Osteocyte (in vitro differentiated cells): ENCODE results near the gene HK2. TPM values are rescaled to one million over a fixed set of nuclear protein-coding genes. Genes with fewer than 3 reads are reported as not detected.

Source experiments
- DNase-seq: peaks from one replicate; pipeline ENCODE4 v3.0.0; 2021; ENCODE audit warnings: mixed read lengths; ENCODE audit not compliant: unreplicated experiment; ENCODE audit errors: extremely low spot score
- H3K27ac Mint-ChIP-seq: one replicate; pipeline ENCODE4 v1.8.0; 2021; ENCODE audit warnings: mild to moderate bottlenecking, mixed read lengths; ENCODE audit not compliant: unreplicated experiment
- H3K27me3 Mint-ChIP-seq: one replicate; pipeline ENCODE4 v1.8.0; 2021; ENCODE audit warnings: mixed read lengths; ENCODE audit not compliant: unreplicated experiment
- H3K36me3 Mint-ChIP-seq: one replicate; pipeline ENCODE4 v1.8.0; 2021; ENCODE audit warnings: mixed read lengths; ENCODE audit not compliant: unreplicated experiment
- H3K4me1 Mint-ChIP-seq: one replicate; pipeline ENCODE4 v1.8.0; 2021; ENCODE audit warnings: mixed read lengths; ENCODE audit not compliant: unreplicated experiment
- H3K4me3 Mint-ChIP-seq: one replicate; pipeline ENCODE4 v1.8.0; 2021; ENCODE audit warnings: mild to moderate bottlenecking, moderate library complexity, mixed read lengths; ENCODE audit not compliant: unreplicated experiment
- H3K9me3 Mint-ChIP-seq: one replicate; pipeline ENCODE4 v1.8.0; 2021; ENCODE audit warnings: mixed read lengths; ENCODE audit not compliant: unreplicated experiment
- CTCF ChIP-seq: fragments of 200-600 bp; sonication (generic); IDR thresholded peaks from 2 replicates; pipeline ENCODE4 v1.5.0; 2021; ENCODE audit warnings: antibody characterized with exemption, mild to moderate bottlenecking, moderate library complexity
- total RNA-seq: library from RNA; stranded (reverse); gene quantifications from 2 replicates; pipeline ENCODE4 v1.2.1, GENCODE V29; 2021

HK2 gene
- total RNA-seq, 1 donor from 2014 or later, result 14.1 TPM

DNA sequence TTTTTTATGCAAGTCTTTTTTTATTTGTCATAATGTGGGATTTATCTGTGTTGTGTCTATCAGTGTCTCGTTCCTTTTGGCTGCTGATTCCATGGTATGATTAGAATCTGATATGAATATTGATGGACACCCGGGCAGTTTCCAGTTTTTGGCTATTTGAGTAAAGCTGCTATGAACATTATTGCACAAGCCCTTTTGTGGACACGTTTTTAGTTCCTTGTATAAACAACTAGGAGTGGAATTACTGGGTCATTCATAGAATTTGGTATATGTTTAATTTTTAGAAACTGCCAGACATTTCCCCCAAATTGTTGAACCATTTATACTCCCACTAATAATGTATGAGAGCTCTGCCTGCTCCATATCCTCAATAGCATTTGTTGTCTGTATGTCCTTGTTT, 26.6 kb downstream of the HK2 start:
- no peak for DNase-seq
- Mint-ChIP-seq H3K36me3 (peaks cover 2% of the 10 kb centered on the region), H3K9me3 (no peaks in the 10 kb centered on the region), H3K27ac (no peak overlapping the region), H3K4me3 (no peak overlapping the region), H3K4me1 (peaks cover 26% of the 10 kb centered on the region), H3K27me3 (no peaks in the 10 kb centered on the region)
- TF ChIP-seq CTCF, result no peak

GRCh38 chr2:74861531-74861930, 27.6 kb downstream of the HK2 start:
- no peak overlapping the region for H3K4me3 Mint-ChIP-seq
- no peaks in the 10 kb centered on the region for H3K9me3 Mint-ChIP-seq
- H3K4me1 Mint-ChIP-seq, result peaks cover 31% of the 10 kb centered on the region
- H3K36me3 Mint-ChIP-seq, result no peaks in the 10 kb centered on the region
- no peak overlapping the region for H3K27ac Mint-ChIP-seq
- DNase-seq, result no peak
- no peaks in the 10 kb centered on the region for H3K27me3 Mint-ChIP-seq
- no peak for TF ChIP-seq CTCF

DNA sequence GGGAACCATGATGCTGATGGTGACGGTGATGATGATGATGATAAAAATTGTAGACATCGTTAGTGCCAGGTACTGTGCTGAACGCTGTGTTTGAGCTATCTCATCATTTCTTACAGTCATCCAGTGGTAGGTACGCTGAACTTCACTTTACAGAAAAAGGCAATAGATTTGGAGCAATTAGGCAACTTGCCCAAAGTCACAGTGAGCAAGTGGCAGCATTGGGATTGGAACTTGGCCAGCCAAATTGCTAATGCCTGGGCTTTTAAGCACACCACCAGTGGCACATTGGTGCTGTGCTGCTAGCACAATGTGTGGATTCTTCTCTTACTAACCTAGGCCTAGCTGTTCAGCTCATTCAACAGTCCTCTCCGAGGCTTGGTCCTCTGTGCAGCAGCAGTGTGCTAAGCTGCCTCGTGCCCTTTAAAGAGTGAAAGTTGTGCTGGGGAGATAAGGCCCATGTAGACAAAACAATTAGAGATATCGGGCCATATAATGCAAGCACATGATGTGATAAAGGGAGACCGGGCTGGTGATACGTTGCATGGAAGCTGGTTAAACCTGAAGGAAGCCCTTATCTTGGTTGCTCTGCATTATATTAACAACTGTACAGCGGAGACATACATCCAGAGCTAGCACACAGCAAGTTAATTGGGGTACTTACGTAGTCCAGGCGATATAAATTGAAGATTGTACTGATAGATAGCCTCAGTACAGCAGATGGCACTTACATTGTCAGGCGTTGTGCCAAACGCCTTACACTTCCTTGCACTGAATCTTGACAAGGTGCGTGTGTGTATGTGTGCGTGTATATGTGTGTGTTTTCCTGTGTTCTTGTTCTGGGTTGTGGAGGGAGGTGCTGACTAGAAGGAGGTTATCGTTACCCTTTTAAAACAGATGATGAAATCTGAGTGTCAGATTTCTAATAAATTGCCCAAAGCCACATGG, 28.4 kb downstream of the HK2 start:
- TF ChIP-seq CTCF, result no peak
- no peak overlapping the region for H3K27ac Mint-ChIP-seq
- no peaks in the 10 kb centered on the region for H3K36me3 Mint-ChIP-seq
- no peak for DNase-seq
- no peaks in the 10 kb centered on the region for H3K27me3 Mint-ChIP-seq
- no peaks in the 10 kb centered on the region for H3K9me3 Mint-ChIP-seq
- H3K4me1 Mint-ChIP-seq, result peaks cover 38% of the 10 kb centered on the region
- H3K4me3 Mint-ChIP-seq, result no peak overlapping the region

DNA sequence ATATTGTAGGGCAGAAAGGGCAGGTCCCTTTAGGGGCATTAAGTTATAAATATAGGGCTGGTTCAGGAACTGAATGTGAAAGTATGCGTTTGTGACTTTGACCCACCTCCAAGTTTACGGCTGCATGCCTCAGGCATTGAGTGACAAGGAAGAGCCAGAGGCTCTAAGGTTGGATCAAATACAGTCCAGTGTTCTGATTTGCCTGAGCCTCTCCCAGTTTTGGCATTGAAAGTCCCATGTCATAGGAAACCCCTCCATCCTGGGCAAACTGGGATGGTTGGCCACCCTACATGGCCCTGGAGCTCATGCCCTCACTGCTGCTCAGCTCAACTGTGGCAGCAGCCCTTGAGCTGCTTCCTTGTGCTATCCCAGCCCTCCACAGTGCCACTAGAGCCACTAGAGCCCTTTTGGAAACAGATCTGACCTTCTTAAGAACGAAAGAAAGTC, 29.9 kb downstream of the HK2 start:
- no peaks in the 10 kb centered on the region for H3K27me3 Mint-ChIP-seq
- no peak for DNase-seq
- H3K36me3 Mint-ChIP-seq, result no peaks in the 10 kb centered on the region
- TF ChIP-seq CTCF, result no peak
- no peak overlapping the region for H3K27ac Mint-ChIP-seq
- no peak overlapping the region for H3K4me3 Mint-ChIP-seq
- peaks cover 53% of the 10 kb centered on the region for H3K4me1 Mint-ChIP-seq
- H3K9me3 Mint-ChIP-seq, result no peaks in the 10 kb centered on the region
